Omental fat pad (tissue), 4 donors: ENCODE measurements around the gene ZNF366. TPM values are rescaled to one million over a fixed set of nuclear protein-coding genes. Genes with fewer than 3 reads are reported as not detected.

Source experiments
- ATAC-seq: fragments of 150-250 bp; one replicate; pipeline ENCODE4 v1.9.1; 2016; ENCODE audit warnings: mild to moderate bottlenecking, moderate library complexity; ENCODE audit not compliant: low FRiP score
- DNase-seq: peaks from one replicate; pipeline ENCODE4 v3.0.0-alpha.2; 2019; ENCODE audit warnings: low spot score
- total RNA-seq, 4 donors: library from RNA; depleted of rRNA; stranded (reverse); fragments of >200 nt; gene quantifications; one replicate each; pipeline ENCODE4 v1.1.0, GENCODE V29; 2016
- TF ChIP-seq, protein P1 (sequence below), 3 donors: fragments of 450-650 bp; IDR thresholded peaks; one replicate each; pipeline ENCODE4 v1.5.1; 2016 to 2017; ENCODE audit warnings: antibody characterized with exemption in 3 of 3, mild to moderate bottlenecking in 3 of 3, moderate library complexity in 2 of 3

ZNF366 gene, protein sequence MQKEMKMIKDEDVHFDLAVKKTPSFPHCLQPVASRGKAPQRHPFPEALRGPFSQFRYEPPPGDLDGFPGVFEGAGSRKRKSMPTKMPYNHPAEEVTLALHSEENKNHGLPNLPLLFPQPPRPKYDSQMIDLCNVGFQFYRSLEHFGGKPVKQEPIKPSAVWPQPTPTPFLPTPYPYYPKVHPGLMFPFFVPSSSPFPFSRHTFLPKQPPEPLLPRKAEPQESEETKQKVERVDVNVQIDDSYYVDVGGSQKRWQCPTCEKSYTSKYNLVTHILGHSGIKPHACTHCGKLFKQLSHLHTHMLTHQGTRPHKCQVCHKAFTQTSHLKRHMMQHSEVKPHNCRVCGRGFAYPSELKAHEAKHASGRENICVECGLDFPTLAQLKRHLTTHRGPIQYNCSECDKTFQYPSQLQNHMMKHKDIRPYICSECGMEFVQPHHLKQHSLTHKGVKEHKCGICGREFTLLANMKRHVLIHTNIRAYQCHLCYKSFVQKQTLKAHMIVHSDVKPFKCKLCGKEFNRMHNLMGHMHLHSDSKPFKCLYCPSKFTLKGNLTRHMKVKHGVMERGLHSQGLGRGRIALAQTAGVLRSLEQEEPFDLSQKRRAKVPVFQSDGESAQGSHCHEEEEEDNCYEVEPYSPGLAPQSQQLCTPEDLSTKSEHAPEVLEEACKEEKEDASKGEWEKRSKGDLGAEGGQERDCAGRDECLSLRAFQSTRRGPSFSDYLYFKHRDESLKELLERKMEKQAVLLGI
- total RNA-seq = 10 to 100 TPM in 2 of 4 donors, 1 to 10 TPM in 1, under 1 TPM in 1; 0.74 to 25.2 (median 6.5) TPM

DNA sequence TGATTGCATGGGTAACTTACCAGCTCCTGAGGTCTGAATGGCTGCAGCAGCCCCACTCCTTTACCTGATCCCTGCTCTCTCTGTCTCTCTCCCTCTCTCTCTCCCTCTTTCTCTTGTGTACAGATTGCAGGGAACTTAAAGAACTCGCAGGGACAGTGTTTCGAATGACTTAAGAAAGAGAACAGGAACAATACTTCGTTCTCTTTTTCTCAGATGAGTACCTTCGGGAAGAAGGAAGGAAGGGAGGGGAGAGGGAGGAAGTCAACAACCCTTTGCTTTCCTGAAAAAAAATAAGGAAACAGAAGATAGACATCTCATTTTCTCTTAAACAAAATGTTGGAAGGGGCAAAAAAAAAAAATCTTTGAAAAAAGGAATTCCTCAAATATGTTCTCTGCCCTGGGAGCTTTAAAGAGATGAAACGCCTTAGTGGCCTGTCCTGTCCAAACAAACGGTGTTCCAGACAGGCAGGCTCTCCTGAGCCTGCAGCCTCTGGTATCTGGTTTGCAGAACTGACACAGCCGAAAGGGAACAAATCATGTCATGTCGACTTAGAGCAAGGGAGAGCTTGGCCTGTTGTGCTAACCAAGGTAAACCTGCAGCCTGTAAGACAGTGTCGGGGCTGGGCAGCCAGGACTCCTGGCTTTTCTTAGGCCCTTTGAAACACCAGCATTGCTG lies at the start of gene ZNF366:
ZNF366 (minus strand) TSS at position 180 of the 676 bp plus-strand sequence. CDS start 45,914 bp downstream, outside the sequence.
- ATAC-seq = no peak
- TF ChIP-seq, protein P1, sequence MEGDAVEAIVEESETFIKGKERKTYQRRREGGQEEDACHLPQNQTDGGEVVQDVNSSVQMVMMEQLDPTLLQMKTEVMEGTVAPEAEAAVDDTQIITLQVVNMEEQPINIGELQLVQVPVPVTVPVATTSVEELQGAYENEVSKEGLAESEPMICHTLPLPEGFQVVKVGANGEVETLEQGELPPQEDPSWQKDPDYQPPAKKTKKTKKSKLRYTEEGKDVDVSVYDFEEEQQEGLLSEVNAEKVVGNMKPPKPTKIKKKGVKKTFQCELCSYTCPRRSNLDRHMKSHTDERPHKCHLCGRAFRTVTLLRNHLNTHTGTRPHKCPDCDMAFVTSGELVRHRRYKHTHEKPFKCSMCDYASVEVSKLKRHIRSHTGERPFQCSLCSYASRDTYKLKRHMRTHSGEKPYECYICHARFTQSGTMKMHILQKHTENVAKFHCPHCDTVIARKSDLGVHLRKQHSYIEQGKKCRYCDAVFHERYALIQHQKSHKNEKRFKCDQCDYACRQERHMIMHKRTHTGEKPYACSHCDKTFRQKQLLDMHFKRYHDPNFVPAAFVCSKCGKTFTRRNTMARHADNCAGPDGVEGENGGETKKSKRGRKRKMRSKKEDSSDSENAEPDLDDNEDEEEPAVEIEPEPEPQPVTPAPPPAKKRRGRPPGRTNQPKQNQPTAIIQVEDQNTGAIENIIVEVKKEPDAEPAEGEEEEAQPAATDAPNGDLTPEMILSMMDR (IDR thresholded peaks at IDR 0.05) = no peak
- no peak for DNase-seq

DNA sequence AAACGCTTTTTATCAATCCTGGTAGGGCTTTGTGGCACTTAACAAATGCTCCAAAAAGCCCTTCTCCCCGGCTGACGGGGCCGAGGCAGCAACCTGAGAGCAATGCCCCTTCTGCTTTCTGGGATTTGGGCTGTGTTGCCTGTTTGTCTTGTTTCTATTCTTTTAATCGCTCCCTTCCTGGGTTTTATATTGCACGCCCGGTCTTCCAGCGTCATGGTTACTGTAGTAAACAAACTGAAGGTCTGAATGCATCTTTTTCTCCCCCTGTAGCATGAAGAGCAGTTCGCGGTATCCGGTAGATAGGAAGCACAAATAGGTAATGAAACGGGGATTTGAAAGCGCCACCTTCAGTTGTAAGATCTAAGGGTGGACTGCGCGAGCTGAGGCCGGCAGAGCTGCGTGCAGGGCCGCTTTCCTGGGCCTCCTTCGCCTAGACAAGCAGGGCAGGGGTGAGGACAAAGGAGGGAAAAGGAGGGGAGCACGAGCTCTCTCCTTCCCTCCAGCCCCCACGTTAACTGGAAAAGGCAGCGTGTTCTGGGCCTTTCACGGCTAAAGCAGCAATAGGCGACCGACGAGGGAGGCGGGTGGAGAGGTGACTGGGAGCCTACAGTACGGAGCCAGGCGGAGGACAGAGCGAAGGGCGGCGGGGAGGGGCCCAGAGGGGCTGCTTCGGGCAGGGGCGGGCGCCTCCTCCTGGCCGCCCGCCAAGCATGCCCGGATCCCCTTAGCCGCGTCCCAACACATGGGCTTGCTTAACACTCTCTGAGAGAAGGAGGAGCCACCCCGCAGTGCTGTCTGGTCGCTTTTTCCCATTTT lies 49.3 kb upstream of the ZNF366 start:
- DNase-seq = no peak
- TF ChIP-seq, protein P1 (IDR thresholded peaks at IDR 0.05) = no peak
- ATAC-seq = peak; percentile 87

DNA sequence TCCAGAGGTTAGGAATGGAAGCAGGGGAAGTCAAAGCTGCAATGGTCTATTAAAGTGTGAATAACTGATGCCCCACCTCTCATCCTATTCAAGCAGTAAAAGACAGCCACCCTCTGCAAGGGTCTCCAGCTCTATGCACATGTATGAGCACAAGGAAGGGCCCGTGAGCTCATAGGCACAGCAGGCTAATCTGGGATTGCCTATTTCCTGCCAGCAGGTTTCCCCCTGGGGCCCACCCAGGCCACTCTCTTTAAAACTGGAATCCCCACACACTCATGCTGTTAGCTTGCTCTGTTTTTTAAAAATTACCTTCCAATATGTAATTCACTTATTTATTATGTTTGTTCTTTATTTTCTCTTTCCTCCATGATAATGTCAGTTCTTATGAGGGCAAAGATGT lies 48.7 kb upstream of the ZNF366 start:
- ATAC-seq (peak; percentile 21), DNase-seq (no peak)
- TF ChIP-seq, protein P1 (IDR thresholded peaks at IDR 0.05) = no peak

DNA sequence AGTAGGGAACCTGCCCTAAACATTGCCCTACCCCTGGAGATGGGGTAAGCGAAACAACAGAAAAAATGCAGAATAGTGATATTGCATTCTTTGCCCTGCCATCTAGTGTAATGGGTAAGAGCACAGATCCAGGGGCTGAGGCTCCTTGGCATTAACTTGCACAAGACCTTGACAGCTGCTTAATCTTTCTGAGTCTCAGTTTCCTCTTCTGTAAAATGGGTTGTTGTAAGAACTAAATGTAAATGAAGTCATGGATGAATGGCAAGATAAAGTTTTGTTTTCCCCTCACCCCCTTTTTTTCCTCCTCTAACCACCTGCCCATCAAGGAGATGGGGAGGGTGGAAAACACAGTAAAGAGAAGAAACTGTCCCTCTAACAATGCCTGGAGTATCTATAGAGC lies 47.7 kb upstream of the ZNF366 start:
- ATAC-seq = no peak
- TF ChIP-seq, protein P1 (IDR thresholded peaks at IDR 0.05) = no peak
- DNase-seq = no peak

DNA sequence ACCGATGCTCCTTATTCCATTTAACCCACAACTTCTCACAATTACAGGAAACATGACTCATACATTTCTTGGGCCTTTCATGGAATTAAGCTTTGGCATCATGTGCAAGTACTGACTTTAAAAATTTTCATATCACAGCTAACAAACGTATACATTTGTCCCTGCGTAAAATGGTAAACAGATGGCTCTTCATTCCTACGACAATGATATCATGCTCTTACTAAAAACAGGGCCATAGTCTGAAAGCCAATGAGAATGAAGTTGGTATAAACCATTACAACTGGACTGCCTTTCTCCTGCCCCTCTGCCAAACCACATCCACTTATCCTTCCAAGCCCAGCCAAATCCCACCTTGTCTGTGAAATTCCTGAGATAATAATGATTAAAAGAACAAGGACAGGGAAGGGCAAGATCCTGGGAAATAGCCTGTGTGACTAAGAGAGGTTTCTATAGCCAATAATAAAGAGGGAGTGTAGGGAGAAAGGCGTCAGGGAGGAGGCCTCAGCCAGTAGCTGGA lies 44.9 kb upstream of the ZNF366 start:
- TF ChIP-seq, protein P1 (IDR thresholded peaks at IDR 0.05) = no peak
- DNase-seq (no peak), ATAC-seq (no peak)

DNA sequence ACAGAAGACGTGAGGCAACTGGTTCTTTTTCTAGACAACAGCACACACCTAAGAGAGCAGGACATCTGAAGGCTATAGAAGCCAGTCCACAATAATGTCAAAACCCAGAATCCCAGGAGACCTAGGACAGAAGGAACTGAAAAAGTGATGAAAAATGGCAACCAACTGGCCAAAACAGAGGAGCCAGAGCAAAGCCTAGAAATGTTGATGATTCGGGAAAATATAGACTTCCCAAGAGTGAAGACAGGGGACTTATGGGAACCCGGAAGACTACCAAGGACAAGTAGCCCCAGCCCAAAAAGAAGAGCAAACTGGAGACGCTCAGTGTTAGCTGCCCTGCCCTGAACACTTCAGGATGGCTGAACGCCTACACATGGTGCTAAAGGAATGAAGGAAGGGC lies 43.4 kb upstream of the ZNF366 start:
- ATAC-seq (no peak), DNase-seq (no peak)
- TF ChIP-seq, protein P1 (IDR thresholded peaks at IDR 0.05) = no peak
